H9 (cell line): Measurements from ENCODE around the gene RHOJ. TPM values are rescaled to one million over a fixed set of nuclear protein-coding genes. Genes with fewer than 3 reads are reported as not detected.

ENCODE experiments used
- DNase-seq: peaks from one replicate; pipeline ENCODE4 v3.0.0-alpha.2; 2017
- H2AFZ ChIP-seq: one replicate; pipeline ENCODE4 v1.6.1; 2013; ENCODE audit warnings: mild to moderate bottlenecking, low read length, control low read depth, moderate library complexity
- H2AK5ac ChIP-seq: 2 replicates; pipeline ENCODE4 v1.6.1; 2013; ENCODE audit warnings: low read length, control low read depth, mixed read lengths; ENCODE audit not compliant: insufficient read length
- H2BK120ac ChIP-seq: one replicate; pipeline ENCODE4 v1.6.1; 2013; ENCODE audit warnings: low read depth, mild to moderate bottlenecking, low read length, control low read depth, inconsistent platforms; ENCODE audit not compliant: poor library complexity, severe bottlenecking
- H2BK12ac ChIP-seq: 2 replicates; pipeline ENCODE4 v1.6.1; 2013; ENCODE audit warnings: low read length, control low read depth, mixed read lengths, low read depth; ENCODE audit not compliant: insufficient read length
- H2BK15ac ChIP-seq: 2 replicates; pipeline ENCODE4 v1.6.1; 2013; ENCODE audit warnings: low read depth, low read length, control low read depth
- H2BK20ac ChIP-seq: one replicate; pipeline ENCODE4 v1.6.1; 2013; ENCODE audit warnings: low read depth, mild to moderate bottlenecking, low read length, control low read depth, inconsistent platforms; ENCODE audit not compliant: poor library complexity, severe bottlenecking
- H2BK5ac ChIP-seq: 2 replicates; pipeline ENCODE4 v1.6.1; 2013; ENCODE audit warnings: low read length, control low read depth, mixed read lengths; ENCODE audit not compliant: insufficient read length
- H3K14ac ChIP-seq: 2 replicates; pipeline ENCODE4 v1.6.1; 2013; ENCODE audit warnings: low read length, control low read depth; ENCODE audit not compliant: insufficient read depth
- H3K18ac ChIP-seq: 2 replicates; pipeline ENCODE4 v1.6.1; 2013; ENCODE audit warnings: low read depth, mild to moderate bottlenecking, mixed read lengths, low read length, control low read depth; ENCODE audit not compliant: insufficient read length
- H3K23ac ChIP-seq: 2 replicates; pipeline ENCODE4 v1.6.1; 2013; ENCODE audit warnings: low read length, control low read depth, mixed read lengths, low read depth; ENCODE audit not compliant: insufficient read length
- H3K23me2 ChIP-seq: 2 replicates; pipeline ENCODE4 v1.6.1; 2013; ENCODE audit warnings: low read depth, mild to moderate bottlenecking, mixed read lengths, low read length, control low read depth; ENCODE audit not compliant: insufficient read length, poor library complexity, severe bottlenecking
- H3K27ac ChIP-seq: 2 replicates; pipeline ENCODE4 v1.5.1; 2013; ENCODE audit warnings: low read length, control low read depth, mixed read lengths, low read depth; ENCODE audit not compliant: insufficient read length
- H3K27me3 ChIP-seq: 2 replicates; pipeline ENCODE4 v1.6.1; 2013; ENCODE audit warnings: low read length, control low read depth, inconsistent platforms; ENCODE audit not compliant: insufficient read depth
- H3K4ac ChIP-seq: 2 replicates; pipeline ENCODE4 v1.6.1; 2013; ENCODE audit warnings: low read depth, mild to moderate bottlenecking, control low read depth, inconsistent platforms, low read length, moderate library complexity
- H3K4me1 ChIP-seq: 2 replicates; pipeline ENCODE4 v1.6.1; 2013; ENCODE audit warnings: low read length, control low read depth, inconsistent platforms; ENCODE audit not compliant: insufficient read depth
- H3K4me2 ChIP-seq: 2 replicates; pipeline ENCODE4 v1.6.1; 2013; ENCODE audit warnings: low read length, control low read depth, mixed read lengths; ENCODE audit not compliant: insufficient read length, insufficient read depth
- H3K56ac ChIP-seq: 2 replicates; pipeline ENCODE4 v1.6.1; 2013; ENCODE audit warnings: low read depth, mild to moderate bottlenecking, mixed read lengths, low read length, control low read depth; ENCODE audit not compliant: insufficient read length
- H3K79me1 ChIP-seq: 2 replicates; pipeline ENCODE4 v1.6.1; 2013; ENCODE audit warnings: low read depth, mild to moderate bottlenecking, moderate library complexity, low read length, control low read depth, inconsistent platforms; ENCODE audit not compliant: insufficient read depth, poor library complexity, severe bottlenecking
- H3K79me2 ChIP-seq: 2 replicates; pipeline ENCODE4 v1.6.1; 2013; ENCODE audit warnings: low read length, control low read depth, inconsistent platforms; ENCODE audit not compliant: insufficient read depth
- H3K9ac ChIP-seq: 2 replicates; pipeline ENCODE4 v1.6.1; 2013; ENCODE audit warnings: low read length, control low read depth, mixed read lengths; ENCODE audit not compliant: insufficient read length; ENCODE audit errors: extremely low read depth
- H3K9me3 ChIP-seq: one replicate; pipeline ENCODE4 v1.6.1; 2013; ENCODE audit warnings: low read depth, low read length, inconsistent platforms; ENCODE audit not compliant: control insufficient read depth
- H3T11ph ChIP-seq: one replicate; pipeline ENCODE4 v1.6.1; 2013; ENCODE audit warnings: mild to moderate bottlenecking, low read length, control low read depth, inconsistent platforms
- H4K20me1 ChIP-seq: one replicate; pipeline ENCODE4 v1.6.1; 2013; ENCODE audit not compliant: control insufficient read depth, insufficient read length, insufficient read depth
- H4K5ac ChIP-seq: 2 replicates; pipeline ENCODE4 v1.6.1; 2013; ENCODE audit warnings: low read depth, mild to moderate bottlenecking, mixed read lengths, low read length, control low read depth; ENCODE audit not compliant: insufficient read length
- H4K8ac ChIP-seq: replicated peaks from 2 replicates; pipeline ENCODE4 v1.6.1; 2013; ENCODE audit warnings: low read length, control low read depth, mixed read lengths, low read depth; ENCODE audit not compliant: insufficient read length
- H4K91ac ChIP-seq: 2 replicates; pipeline ENCODE4 v1.6.1; 2013; ENCODE audit warnings: low read depth, mild to moderate bottlenecking, moderate library complexity, mixed read lengths, low read length, control low read depth; ENCODE audit not compliant: insufficient read length
- H3K27ac Mint-ChIP-seq, 3 experiments: 2 replicates in 2 of 3; 3 replicates in 1 of 3; pipeline ENCODE4 v1.8.0; 2020 to 2021; ENCODE audit warnings: mixed read lengths in 3 of 3, mild to moderate bottlenecking in 1 of 3, moderate library complexity in 1 of 3
- H3K27me3 Mint-ChIP-seq: 2 replicates; pipeline ENCODE4 v1.8.0; 2021; ENCODE audit warnings: low read depth, mild to moderate bottlenecking, moderate library complexity, mixed read lengths
- H3K36me3 Mint-ChIP-seq, 3 experiments: 2 replicates in 2 of 3; 3 replicates in 1 of 3; pipeline ENCODE4 v1.8.0; 2020 to 2021; ENCODE audit warnings: low read depth in 3 of 3, mixed read lengths in 3 of 3; ENCODE audit not compliant: insufficient read depth in 1 of 3
- H3K4me1 Mint-ChIP-seq, 2 experiments: 2 replicates each; pipeline ENCODE4 v1.8.0; 2020; ENCODE audit warnings: mixed read lengths in 2 of 2
- H3K4me3 Mint-ChIP-seq, 2 experiments: 2 replicates in 1 of 2; 3 replicates in 1 of 2; pipeline ENCODE4 v1.8.0; 2020 to 2021; ENCODE audit warnings: mild to moderate bottlenecking in 2 of 2, mixed read lengths in 2 of 2, moderate library complexity in 1 of 2
- H3K9me3 Mint-ChIP-seq, 2 experiments: 2 replicates in 1 of 2; 3 replicates in 1 of 2; pipeline ENCODE4 v1.8.0; 2020; ENCODE audit warnings: mild to moderate bottlenecking in 2 of 2, mixed read lengths in 2 of 2, moderate library complexity in 1 of 2
- whole genome bisulfite sequencing: extraction: QIAGEN DNeasy Blood & Tissue Kit; methylation state at CpG from one replicate; pipeline ENCODE4 v1.1.7; 2013; ENCODE audit warnings: missing lambda C conversion rate, low lambda C conversion rate, mixed read lengths; ENCODE audit not compliant: insufficient read length; ENCODE audit errors: extremely low coverage; 5-methylcytosine and 5-hydroxymethylcytosine counted together
- total RNA-seq: library from RNA; stranded (reverse); gene quantifications from 2 replicates; pipeline ENCODE4 v1.2.1, GENCODE V29; 2021
- TF ChIP-seq, protein P1 (sequence below): fragments of 200-600 bp; sonication (generic); conservative IDR thresholded peaks from 3 replicates; pipeline ENCODE4 v1.8.0; 2021; ENCODE audit warnings: antibody characterized with exemption, mild to moderate bottlenecking

The RHOJ gene
- total RNA-seq, 1 experiment from 2014 or later: not detected

DNA sequence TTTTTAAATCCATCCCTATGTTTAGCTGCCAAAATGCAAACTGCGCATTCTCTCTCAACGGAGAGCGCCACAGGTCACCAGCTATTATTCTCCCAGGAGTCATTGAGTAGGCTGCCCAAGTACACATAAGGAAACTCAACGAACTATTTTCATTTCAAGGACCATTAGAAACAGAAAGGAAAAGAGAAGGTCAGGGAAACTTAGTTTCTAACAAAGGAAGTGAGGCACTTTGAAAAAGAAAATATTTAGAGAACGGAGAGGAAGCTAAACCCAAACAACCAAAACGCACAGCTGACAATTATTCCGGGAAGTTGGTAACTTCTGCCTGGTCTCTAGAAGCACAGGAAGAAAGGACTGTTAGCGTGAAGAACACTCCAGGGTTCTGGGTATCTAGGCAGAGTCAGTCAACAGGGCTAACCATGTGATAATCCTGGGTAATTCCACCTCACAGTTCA is 91.0 kb downstream of the RHOJ start:
- Histone ChIP-seq H3K4me1 (no peaks in the 10 kb centered on the region), H2BK15ac (no peak overlapping the region), H4K8ac (no peak overlapping the region), H2BK20ac (no peak overlapping the region), H3K56ac (no peak overlapping the region), H3K23me2 (no peaks in the 10 kb centered on the region), H2AFZ (no peak overlapping the region), H3K9me3 (no peaks in the 10 kb centered on the region), H2BK120ac (no peak overlapping the region), H2BK12ac (no peak overlapping the region), H4K91ac (no peak overlapping the region), H3K79me2 (no peaks in the 10 kb centered on the region), H3K79me1 (no peaks in the 10 kb centered on the region), H3K14ac (no peak overlapping the region), H3K4me2 (no peak overlapping the region), H4K20me1 (no peaks in the 10 kb centered on the region), H3K27ac (no peak overlapping the region), H2BK5ac (no peak overlapping the region), H3K27me3 (no peaks in the 10 kb centered on the region), H3T11ph (no peak overlapping the region), H3K18ac (no peak overlapping the region), H2AK5ac (no peak overlapping the region), H4K5ac (no peak overlapping the region), H3K4ac (no peak overlapping the region), H3K23ac (no peak overlapping the region), H3K9ac (no peak overlapping the region)
- H3K9me3 Mint-ChIP-seq: no peaks in the 10 kb centered on the region
- H3K27me3 Mint-ChIP-seq: no peaks in the 10 kb centered on the region
- no peak overlapping the region for H3K4me3 Mint-ChIP-seq
- H3K4me1 Mint-ChIP-seq: peaks cover 20 to 25% of the 10 kb centered on the region in 2 experiments
- no peaks in the 10 kb centered on the region for H3K36me3 Mint-ChIP-seq
- TF ChIP-seq, protein P1, sequence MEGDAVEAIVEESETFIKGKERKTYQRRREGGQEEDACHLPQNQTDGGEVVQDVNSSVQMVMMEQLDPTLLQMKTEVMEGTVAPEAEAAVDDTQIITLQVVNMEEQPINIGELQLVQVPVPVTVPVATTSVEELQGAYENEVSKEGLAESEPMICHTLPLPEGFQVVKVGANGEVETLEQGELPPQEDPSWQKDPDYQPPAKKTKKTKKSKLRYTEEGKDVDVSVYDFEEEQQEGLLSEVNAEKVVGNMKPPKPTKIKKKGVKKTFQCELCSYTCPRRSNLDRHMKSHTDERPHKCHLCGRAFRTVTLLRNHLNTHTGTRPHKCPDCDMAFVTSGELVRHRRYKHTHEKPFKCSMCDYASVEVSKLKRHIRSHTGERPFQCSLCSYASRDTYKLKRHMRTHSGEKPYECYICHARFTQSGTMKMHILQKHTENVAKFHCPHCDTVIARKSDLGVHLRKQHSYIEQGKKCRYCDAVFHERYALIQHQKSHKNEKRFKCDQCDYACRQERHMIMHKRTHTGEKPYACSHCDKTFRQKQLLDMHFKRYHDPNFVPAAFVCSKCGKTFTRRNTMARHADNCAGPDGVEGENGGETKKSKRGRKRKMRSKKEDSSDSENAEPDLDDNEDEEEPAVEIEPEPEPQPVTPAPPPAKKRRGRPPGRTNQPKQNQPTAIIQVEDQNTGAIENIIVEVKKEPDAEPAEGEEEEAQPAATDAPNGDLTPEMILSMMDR: no peak
- H3K27ac Mint-ChIP-seq: no peak overlapping the region
- no peak for DNase-seq
- WGBS: no CpG with 5 or more reads among the region's 8 CpGs
